B cell (primary cell): ENCODE data around the gene NAXD. TPM values are rescaled to one million over a fixed set of nuclear protein-coding genes. Genes with fewer than 3 reads are reported as not detected.

ENCODE experiments used
- ATAC-seq: fragments of 200-7000 bp; cut with Tn5 transposase; one replicate; pipeline ENCODE4 v1.10.0; 2021; ENCODE audit warnings: low read depth, mild to moderate bottlenecking, moderate number of reproducible peaks, moderate library complexity
- CTCF ChIA-PET: fragments of 350-600 bp; sonication (Branson Sonifier 250); formaldehyde crosslinking; loops from one replicate; lab custom pipeline; 2021; ENCODE audit warnings: antibody characterized with exemption, inconsistent platforms; lab: Charles Lee
- POLR2A ChIA-PET: fragments of 350-600 bp; sonication (Branson Sonifier 250); formaldehyde crosslinking; loops from one replicate; lab custom pipeline; 2021; ENCODE audit warnings: antibody characterized with exemption; lab: Charles Lee
- DNase-seq: peaks from one replicate; pipeline ENCODE4 v3.0.0; 2013
- H2AFZ ChIP-seq: 2 replicates; pipeline ENCODE4 v1.6.1; 2012; ENCODE audit warnings: mild to moderate bottlenecking, low read depth, low read length; ENCODE audit not compliant: insufficient read depth, poor library complexity, severe bottlenecking
- H3K27ac ChIP-seq, 2 donors: 1 replicate in 1 of 2; 2 replicates in 1 of 2; pipeline ENCODE4 v1.5.1; 2012 to 2013; ENCODE audit warnings: low read length in 2 of 2, mild to moderate bottlenecking in 2 of 2, moderate library complexity in 1 of 2
- H3K27me3 ChIP-seq, 4 experiments: fragments of 200-600 bp in 1 of 4; sonication (generic) in 1 of 4; replicated peaks in 1 of 4; 1 replicate in 2 of 4; 2 replicates in 2 of 4; pipeline versions ENCODE4 v1.6.1 to v1.7.0; 2013 to 2016; ENCODE audit warnings: low read length in 3 of 4, mild to moderate bottlenecking in 2 of 4, mixed read lengths in 1 of 4, moderate library complexity in 1 of 4; ENCODE audit not compliant: insufficient read depth in 4 of 4, control insufficient read depth in 3 of 4; ENCODE audit errors: control extremely low read depth in 1 of 4
- H3K36me3 ChIP-seq, 2 experiments: replicated peaks in 1 of 2; 1 replicate in 1 of 2; 2 replicates in 1 of 2; pipeline versions ENCODE4 v1.6.1 to v1.7.1; 2013; ENCODE audit warnings: low read length in 1 of 2; ENCODE audit not compliant: insufficient read depth in 2 of 2, control insufficient read depth in 1 of 2; ENCODE audit errors: control extremely low read depth in 1 of 2, extremely low read depth in 1 of 2
- H3K4me1 ChIP-seq, 2 donors: fragments of 200-600 bp in 1 of 2; sonication (generic) in 1 of 2; 1 replicate in 1 of 2; 2 replicates in 1 of 2; pipeline versions ENCODE4 v1.5.1 to v1.6.1; 2013 to 2017; ENCODE audit warnings: low read length in 2 of 2; ENCODE audit not compliant: control insufficient read depth in 2 of 2, insufficient read depth in 2 of 2
- H3K4me2 ChIP-seq: replicated peaks from 2 replicates; pipeline ENCODE3; 2012; ENCODE audit warnings: mild to moderate bottlenecking, low read depth, low read length; ENCODE audit not compliant: poor library complexity, severe bottlenecking
- H3K4me3 ChIP-seq, 5 experiments: fragments of 200-600 bp in 1 of 5; sonication (generic) in 1 of 5; 1 replicate in 3 of 5; 2 replicates in 2 of 5; pipeline versions ENCODE4 v1.5.1 to v1.7.0; 2011 to 2016; ENCODE audit warnings: low read length in 4 of 5, mild to moderate bottlenecking in 4 of 5, low read depth in 2 of 5, control low read depth in 1 of 5, moderate library complexity in 1 of 5; ENCODE audit not compliant: insufficient read depth in 1 of 5; ENCODE audit errors: control extremely low read depth in 1 of 5, extremely low read depth in 1 of 5
- H3K79me2 ChIP-seq: fragments of 200-600 bp; sonication (generic); one replicate; pipeline ENCODE4 v1.6.0; 2016; ENCODE audit warnings: low read length; ENCODE audit not compliant: control insufficient read depth, insufficient read depth
- H3K9ac ChIP-seq: fragments of 200-600 bp; sonication (generic); 2 replicates; pipeline ENCODE4 v1.6.1; 2017; ENCODE audit warnings: mild to moderate bottlenecking, low read length, moderate library complexity
- H3K9me3 ChIP-seq, 3 donors: one replicate each; pipeline versions ENCODE4 v1.6.1 to v1.7.1; 2013; ENCODE audit warnings: low read length in 2 of 3; ENCODE audit not compliant: control insufficient read depth in 2 of 3, insufficient read depth in 1 of 3; ENCODE audit errors: control extremely low read depth in 1 of 3
- H4K20me1 ChIP-seq: 2 replicates; pipeline ENCODE4 v1.6.0; 2012; ENCODE audit warnings: mild to moderate bottlenecking, low read length; ENCODE audit not compliant: insufficient read depth, control insufficient read depth, poor library complexity, severe bottlenecking
- H3K27ac Mint-ChIP-seq: one replicate; pipeline ENCODE4 v1.8.0; 2021; ENCODE audit warnings: mixed read lengths
- H3K27me3 Mint-ChIP-seq: one replicate; pipeline ENCODE4 v1.8.0; 2021; ENCODE audit warnings: mixed read lengths
- H3K4me1 Mint-ChIP-seq: one replicate; pipeline ENCODE4 v1.8.0; 2021; ENCODE audit warnings: mixed read lengths
- H3K4me3 Mint-ChIP-seq: one replicate; pipeline ENCODE4 v1.8.0; 2021; ENCODE audit warnings: mixed read lengths
- H3K9me3 Mint-ChIP-seq: one replicate; pipeline ENCODE4 v1.8.0; 2022; ENCODE audit warnings: mixed read lengths; ENCODE audit not compliant: insufficient read depth
- EZH2 ChIP-seq: IDR thresholded peaks from 2 replicates; pipeline ENCODE4 v1.6.1; 2012; ENCODE audit warnings: borderline replicate concordance, low read depth, mild to moderate bottlenecking, moderate library complexity, low read length; ENCODE audit not compliant: insufficient read depth, poor library complexity, severe bottlenecking
- WGBS: methylation state at CpG from one replicate; pipeline ENCODE4 v1.1.5; 2013; ENCODE audit warnings: missing lambda C conversion rate; ENCODE audit not compliant: insufficient coverage; 5-methylcytosine and 5-hydroxymethylcytosine counted together
- intact Hi-C: fragments of 100-400 bp; cut with micrococcal nuclease; formaldehyde crosslinking; loops from one replicate; pipeline ENCODE4 v1.10.0; 2022
- polyA plus RNA-seq: library from polyadenylated mRNA; depleted of rRNA; stranded (reverse); fragments of >200 nt; gene quantifications from 2 replicates; pipeline ENCODE4 v1.2.3, GENCODE V29; 2012
- total RNA-seq, 2 donors: library from RNA; stranded (reverse); fragments of 120-200 nt in 1 of 2; gene quantifications; 1 replicate in 1 of 2; 2 replicates in 1 of 2; pipeline versions ENCODE4 v1.2.3 to v1.2.4, GENCODE V29; 2013 to 2022
- TF ChIP-seq, protein P1 (sequence below): fragments of 200-600 bp; IDR thresholded peaks from one replicate; pipeline ENCODE4 v1.8.0; 2022; ENCODE audit warnings: antibody characterized with exemption, mild to moderate bottlenecking

The NAXD gene
- total and polyA plus RNA-seq, 2 donors (not counting 1 experiment from before 2014, with no cell fraction given), result 28.4 to 33.3 TPM

DNA sequence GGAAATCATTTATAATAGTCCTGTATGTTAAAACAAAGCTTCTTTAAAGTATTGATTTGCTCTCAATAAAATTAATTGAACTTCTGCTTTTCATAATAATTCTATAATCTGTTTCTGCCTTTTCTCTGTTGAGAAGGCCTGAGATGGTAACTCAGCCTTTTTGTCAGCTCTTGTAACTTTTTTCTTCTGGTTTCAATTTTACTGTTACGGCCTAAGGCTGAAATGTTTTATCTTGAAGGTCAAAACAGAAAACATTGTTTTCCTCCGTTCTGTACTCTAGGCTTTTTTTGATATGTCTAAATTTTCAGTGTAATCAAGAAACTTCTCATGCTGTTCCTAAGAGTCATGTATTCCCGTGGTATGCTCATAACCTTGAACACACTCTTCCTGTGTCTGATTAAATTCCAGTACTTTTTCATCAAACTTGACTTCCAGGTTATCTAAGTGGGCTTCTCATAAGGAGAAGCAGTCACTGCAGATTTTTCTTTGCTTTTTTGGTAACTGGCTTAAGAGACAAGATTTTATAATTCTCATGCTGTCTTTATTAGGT, 7.6 kb upstream of the NAXD start:
- Mint-ChIP-seq H3K27me3 (no peaks in the 10 kb centered on the region), H3K9me3 (no peaks in the 10 kb centered on the region), H3K4me1 (peaks cover 6% of the 10 kb centered on the region), H3K27ac (no peak overlapping the region), H3K4me3 (no peak overlapping the region)
- no peaks in the 10 kb centered on the region for H3K9me3 ChIP-seq
- DNase-seq, result no peak
- peaks cover 0 to 11% of the 10 kb centered on the region in 2 donors for H3K4me1 ChIP-seq
- no peak overlapping the region for H3K4me2 ChIP-seq
- intact Hi-C loops, result no loop called here
- H3K27ac ChIP-seq, result no peak overlapping the region
- TF ChIP-seq EZH2, result no peak
- TF ChIP-seq, protein P1, sequence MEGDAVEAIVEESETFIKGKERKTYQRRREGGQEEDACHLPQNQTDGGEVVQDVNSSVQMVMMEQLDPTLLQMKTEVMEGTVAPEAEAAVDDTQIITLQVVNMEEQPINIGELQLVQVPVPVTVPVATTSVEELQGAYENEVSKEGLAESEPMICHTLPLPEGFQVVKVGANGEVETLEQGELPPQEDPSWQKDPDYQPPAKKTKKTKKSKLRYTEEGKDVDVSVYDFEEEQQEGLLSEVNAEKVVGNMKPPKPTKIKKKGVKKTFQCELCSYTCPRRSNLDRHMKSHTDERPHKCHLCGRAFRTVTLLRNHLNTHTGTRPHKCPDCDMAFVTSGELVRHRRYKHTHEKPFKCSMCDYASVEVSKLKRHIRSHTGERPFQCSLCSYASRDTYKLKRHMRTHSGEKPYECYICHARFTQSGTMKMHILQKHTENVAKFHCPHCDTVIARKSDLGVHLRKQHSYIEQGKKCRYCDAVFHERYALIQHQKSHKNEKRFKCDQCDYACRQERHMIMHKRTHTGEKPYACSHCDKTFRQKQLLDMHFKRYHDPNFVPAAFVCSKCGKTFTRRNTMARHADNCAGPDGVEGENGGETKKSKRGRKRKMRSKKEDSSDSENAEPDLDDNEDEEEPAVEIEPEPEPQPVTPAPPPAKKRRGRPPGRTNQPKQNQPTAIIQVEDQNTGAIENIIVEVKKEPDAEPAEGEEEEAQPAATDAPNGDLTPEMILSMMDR, result no peak
- no peaks in the 10 kb centered on the region for H4K20me1 ChIP-seq
- H3K27me3 ChIP-seq, result peaks cover 0 to 4% (median 0%) of the 10 kb centered on the region in 4 experiments
- H3K36me3 ChIP-seq, result no peaks in the 10 kb centered on the region
- H3K9ac ChIP-seq, result no peak overlapping the region
- no peak for ATAC-seq
- H3K4me3 ChIP-seq, result no peak overlapping the region
- WGBS, result no CpG with 5 or more reads among the region's 3 CpGs
- H2AFZ ChIP-seq, result no peak overlapping the region
- ChIA-PET POLR2A (no interaction called here), CTCF (no interaction called here)
- no peaks in the 10 kb centered on the region for H3K79me2 ChIP-seq

DNA sequence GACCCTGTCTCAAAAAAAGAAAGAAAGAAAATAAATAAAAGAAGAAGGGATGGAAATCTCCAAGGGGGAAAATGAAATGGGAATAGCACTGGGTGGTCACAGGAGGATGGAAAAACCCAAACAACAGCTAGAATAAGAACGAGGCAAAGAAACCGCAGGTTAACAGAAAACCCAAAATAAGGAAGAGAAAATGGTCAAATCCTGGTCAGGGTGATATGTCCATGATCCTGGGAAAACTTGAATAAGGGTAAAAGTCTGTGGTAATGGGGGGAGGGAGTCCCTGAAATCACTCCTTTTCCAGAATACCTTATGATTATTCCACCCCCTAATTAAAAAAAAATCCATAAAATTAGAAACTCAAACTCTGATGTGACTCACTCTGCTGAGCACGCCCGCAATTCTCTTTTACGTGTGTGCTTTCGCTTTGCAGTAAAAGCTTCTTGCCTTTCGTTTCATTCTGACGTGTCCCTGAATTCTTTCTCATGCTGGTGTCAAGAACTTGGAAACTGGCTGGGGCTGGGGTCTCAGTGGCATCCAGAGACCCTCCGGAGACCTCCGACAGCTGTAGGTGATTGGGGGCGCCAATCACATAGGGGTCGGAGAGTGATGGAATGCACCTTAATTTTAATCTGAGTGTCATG, 4.3 kb upstream of the NAXD start:
- no peak for ATAC-seq
- intact Hi-C loops, result loop anchor here (5.0 kb wide), 1 partner anchor 139 kb away; no protein-coding TSS in a partner anchor

More for the DNA sequence above, 4.3 kb upstream of the NAXD start:
- Mint-ChIP-seq H3K9me3 (peaks cover 3% of the 10 kb centered on the region), H3K27me3 (no peaks in the 10 kb centered on the region), H3K4me3 (peak overlapping the region; percentile 59), H3K27ac (peak overlapping the region; percentile 42), H3K4me1 (peaks cover 12% of the 10 kb centered on the region)
- H3K27ac ChIP-seq, result no peak overlapping the region
- TF ChIP-seq, protein P1, result no peak
- TF ChIP-seq EZH2, result no peak
- no peaks in the 10 kb centered on the region for H3K36me3 ChIP-seq
- ChIA-PET CTCF (interaction anchor here (2.3 kb wide), 1 partner anchor 155 kb away, joined by 8 read pairs; no protein-coding TSS in a partner anchor), POLR2A (no interaction called here)
- 82% methylated on average over 10 of the region's 12 CpGs for WGBS
- peak overlapping the region; percentile 39 for H3K4me2 ChIP-seq
- H3K79me2 ChIP-seq, result peaks cover under 1% of the 10 kb centered on the region
- peaks cover 0 to 18% of the 10 kb centered on the region in 2 donors for H3K4me1 ChIP-seq
- no peak overlapping the region for H2AFZ ChIP-seq
- peak overlapping the region; percentile 3 for H3K9ac ChIP-seq
- no peaks in the 10 kb centered on the region for H3K9me3 ChIP-seq
- H3K4me3 ChIP-seq, result peak overlapping the region in 2 of 5 experiments; percentile 14 to 27
- peak; percentile 24 for DNase-seq
- H4K20me1 ChIP-seq, result no peaks in the 10 kb centered on the region
- H3K27me3 ChIP-seq, result peaks cover 0 to 4% (median 0%) of the 10 kb centered on the region in 4 experiments
